Measurements from ENCODE around the gene MYH10.

The MYH10 gene

DNA sequence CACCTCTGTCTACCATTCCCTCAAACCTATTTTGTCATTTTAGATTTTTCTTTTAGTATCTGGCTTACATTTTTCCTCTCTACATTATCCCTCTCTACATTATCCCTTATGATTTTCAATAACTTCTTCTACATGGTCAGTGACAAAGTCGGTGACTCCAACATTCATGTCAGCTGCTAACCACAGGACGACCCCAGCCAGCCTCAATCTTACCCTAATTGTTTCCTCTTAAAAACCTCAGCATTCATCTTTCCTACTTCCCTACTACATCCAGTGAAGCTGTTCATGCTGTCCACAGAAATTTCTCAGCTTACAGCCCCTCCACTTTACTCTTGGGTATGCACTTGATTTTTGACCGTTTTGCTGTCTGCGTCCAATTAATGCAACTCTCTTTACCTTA is 8.3 kb downstream of the MYH10 start:
- H3K27me3 ChIP-seq (replicated peaks; ENCODE audit: control insufficient read depth, insufficient read depth, low read length): no peaks in the 10 kb centered on the region
- no peaks in the 10 kb centered on the region for H3K9me3 ChIP-seq (ENCODE audit: control insufficient read depth, low read length)
- no peak overlapping the region for H3K9ac ChIP-seq (ENCODE audit: low read length)
- H3K4me1 ChIP-seq (ENCODE audit: control insufficient read depth, insufficient read depth, low read length): peaks cover 12% of the 10 kb centered on the region
- DNase-seq (ENCODE audit: low read depth): no peak
- no peak overlapping the region for H3K4me3 ChIP-seq (ENCODE audit: low read length)
- no peaks in the 10 kb centered on the region for H3K36me3 ChIP-seq (ENCODE audit: control insufficient read depth, insufficient read depth, low read length, severe bottlenecking)

DNA sequence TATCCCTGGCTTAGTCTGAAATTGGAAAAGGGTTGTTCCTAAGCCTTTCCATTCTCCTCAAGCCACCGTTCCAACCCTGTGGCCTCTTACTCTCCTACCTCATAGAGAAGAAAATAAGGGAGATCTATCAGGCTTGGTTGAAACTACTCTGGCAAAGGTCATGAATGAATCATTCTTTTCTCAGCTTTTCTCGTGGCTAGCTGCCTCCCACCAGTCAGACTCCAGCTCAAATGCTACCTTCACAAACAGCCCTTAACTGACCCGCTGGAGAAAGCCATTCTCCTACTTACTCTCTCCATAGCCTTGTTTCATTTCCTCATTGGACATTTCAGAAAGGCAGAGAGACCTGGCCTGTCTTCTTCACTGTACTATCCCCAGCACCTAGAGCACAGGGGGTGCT is 8.9 kb downstream of the MYH10 start:
- H3K36me3 ChIP-seq (ENCODE audit: control insufficient read depth, insufficient read depth, low read length, severe bottlenecking): no peaks in the 10 kb centered on the region
- H3K27me3 ChIP-seq (replicated peaks; ENCODE audit: control insufficient read depth, insufficient read depth, low read length): no peaks in the 10 kb centered on the region
- no peak overlapping the region for H3K9ac ChIP-seq (ENCODE audit: low read length)
- peaks cover 12% of the 10 kb centered on the region for H3K4me1 ChIP-seq (ENCODE audit: control insufficient read depth, insufficient read depth, low read length)
- no peak overlapping the region for H3K4me3 ChIP-seq (ENCODE audit: low read length)
- no peak for DNase-seq (ENCODE audit: low read depth)
- no peaks in the 10 kb centered on the region for H3K9me3 ChIP-seq (ENCODE audit: control insufficient read depth, low read length)

DNA sequence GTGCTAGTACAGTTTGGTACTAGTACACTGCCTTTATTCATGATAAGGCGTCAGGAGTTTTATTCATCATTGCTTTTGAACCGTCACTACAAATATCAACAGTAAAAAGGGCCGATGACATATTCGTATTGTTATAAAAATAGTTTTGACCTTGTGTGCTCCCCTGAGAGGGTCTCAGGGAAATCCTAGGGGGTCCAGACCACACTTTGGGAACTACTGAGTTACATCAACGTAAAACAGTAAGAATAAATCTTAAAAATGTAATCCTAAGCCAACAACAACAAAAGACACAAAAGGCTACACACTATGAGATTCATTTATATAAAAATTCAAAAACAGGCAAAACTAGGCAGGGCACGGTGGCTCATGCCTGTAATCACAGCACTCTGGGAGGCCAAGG is 11.2 kb downstream of the MYH10 start:
- no peaks in the 10 kb centered on the region for H3K27me3 ChIP-seq (replicated peaks; ENCODE audit: control insufficient read depth, insufficient read depth, low read length)
- no peak for DNase-seq (ENCODE audit: low read depth)
- H3K4me3 ChIP-seq (ENCODE audit: low read length): no peak overlapping the region
- peaks cover 22% of the 10 kb centered on the region for H3K4me1 ChIP-seq (ENCODE audit: control insufficient read depth, insufficient read depth, low read length)
- no peaks in the 10 kb centered on the region for H3K9me3 ChIP-seq (ENCODE audit: control insufficient read depth, low read length)
- H3K9ac ChIP-seq (ENCODE audit: low read length): no peak overlapping the region
- no peaks in the 10 kb centered on the region for H3K36me3 ChIP-seq (ENCODE audit: control insufficient read depth, insufficient read depth, low read length, severe bottlenecking)

DNA sequence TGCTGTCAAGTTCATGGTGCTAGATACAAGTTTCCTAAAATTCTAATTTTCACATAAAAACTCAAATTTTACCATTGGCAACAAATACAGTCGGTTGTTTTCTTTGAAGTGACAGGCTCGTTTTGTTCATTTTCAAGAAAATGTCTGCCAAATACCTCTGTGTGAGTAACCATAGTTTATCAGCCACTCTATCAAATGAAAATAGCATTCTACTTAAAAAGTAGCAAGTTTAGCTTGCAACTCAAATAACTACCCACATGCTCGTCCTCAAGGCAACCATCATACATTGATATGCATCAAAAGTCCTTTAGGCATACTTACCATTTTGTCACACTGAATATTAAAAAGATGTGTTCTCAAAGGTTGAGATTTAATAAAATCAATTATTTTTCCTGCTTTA is 11.7 kb downstream of the MYH10 start:
- H3K9ac ChIP-seq (ENCODE audit: low read length): no peak overlapping the region
- H3K4me3 ChIP-seq (ENCODE audit: low read length): no peak overlapping the region
- H3K36me3 ChIP-seq (ENCODE audit: control insufficient read depth, insufficient read depth, low read length, severe bottlenecking): no peaks in the 10 kb centered on the region
- H3K9me3 ChIP-seq (ENCODE audit: control insufficient read depth, low read length): no peaks in the 10 kb centered on the region
- no peak for DNase-seq (ENCODE audit: low read depth)
- H3K27me3 ChIP-seq (replicated peaks; ENCODE audit: control insufficient read depth, insufficient read depth, low read length): no peaks in the 10 kb centered on the region
- H3K4me1 ChIP-seq (ENCODE audit: control insufficient read depth, insufficient read depth, low read length): peaks cover 22% of the 10 kb centered on the region

DNA sequence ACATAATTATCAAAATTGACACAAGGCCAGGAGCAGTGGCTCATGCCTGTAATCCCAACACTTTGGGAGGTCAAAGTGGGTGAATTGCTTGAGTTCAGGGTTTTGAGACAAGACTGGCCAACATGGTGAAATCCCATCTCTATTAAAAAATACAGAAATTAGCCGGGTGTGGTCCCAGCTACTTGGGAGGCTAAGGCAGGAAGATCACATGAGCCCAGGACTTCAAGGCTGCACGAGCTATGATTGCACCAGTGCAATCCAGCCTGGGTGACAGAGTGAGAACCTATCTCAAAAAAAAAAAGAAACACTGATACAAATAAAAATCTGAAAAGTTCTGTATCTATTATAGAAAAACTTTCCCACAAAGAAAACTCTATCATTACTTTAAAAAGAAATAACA is 15.5 kb downstream of the MYH10 start:
- Histone ChIP-seq H3K4me3 (ENCODE audit: low read length) (no peak overlapping the region), H3K9me3 (ENCODE audit: control insufficient read depth, low read length) (no peaks in the 10 kb centered on the region), H3K4me1 (ENCODE audit: control insufficient read depth, insufficient read depth, low read length) (peaks cover 29% of the 10 kb centered on the region), H3K36me3 (ENCODE audit: control insufficient read depth, insufficient read depth, low read length, severe bottlenecking) (no peaks in the 10 kb centered on the region), H3K9ac (ENCODE audit: low read length) (no peak overlapping the region), H3K27me3 (replicated peaks; ENCODE audit: control insufficient read depth, insufficient read depth, low read length) (no peaks in the 10 kb centered on the region)
- DNase-seq (ENCODE audit: low read depth): no peak

DNA sequence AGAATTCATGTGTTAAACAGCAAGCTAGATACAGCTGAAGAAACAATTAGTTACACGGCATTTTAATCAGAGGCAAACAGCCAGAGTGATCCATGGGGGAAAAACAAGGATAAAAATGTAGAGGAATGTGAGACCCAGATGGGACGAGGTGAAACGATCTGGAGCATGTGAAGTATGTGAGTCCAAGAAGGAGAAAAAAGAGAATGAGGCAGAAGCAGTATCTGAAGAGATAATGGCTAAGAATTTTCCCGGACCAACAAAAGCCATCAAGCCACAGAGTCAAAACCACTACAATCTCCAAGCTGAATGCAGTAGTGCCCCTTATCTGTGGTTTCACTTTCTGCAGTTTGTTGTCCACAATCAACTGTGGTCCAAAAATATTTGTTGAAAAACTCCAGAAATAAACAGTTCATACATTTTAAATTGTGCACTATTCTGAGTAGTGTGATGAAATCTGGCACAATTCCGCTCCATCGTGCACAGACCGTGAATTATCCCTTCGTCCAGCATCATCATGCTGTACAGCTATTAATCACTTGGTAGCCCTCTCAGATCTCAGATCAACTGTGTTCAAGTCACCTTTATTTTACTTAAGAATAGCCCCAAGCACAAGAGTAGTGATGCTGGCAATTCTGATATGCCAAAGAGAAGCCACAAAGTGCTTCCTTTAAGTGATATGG is 18.8 kb downstream of the MYH10 start:
- DNase-seq (ENCODE audit: low read depth): peak; percentile 42
- peaks cover 31% of the 10 kb centered on the region for H3K4me1 ChIP-seq (ENCODE audit: control insufficient read depth, insufficient read depth, low read length)
- H3K9me3 ChIP-seq (ENCODE audit: control insufficient read depth, low read length): no peaks in the 10 kb centered on the region
- H3K36me3 ChIP-seq (ENCODE audit: control insufficient read depth, insufficient read depth, low read length, severe bottlenecking): no peaks in the 10 kb centered on the region
- H3K9ac ChIP-seq (ENCODE audit: low read length): peak overlapping the region; percentile 76
- H3K27me3 ChIP-seq (replicated peaks; ENCODE audit: control insufficient read depth, insufficient read depth, low read length): no peaks in the 10 kb centered on the region
- peak overlapping the region; percentile 80 for H3K4me3 ChIP-seq (ENCODE audit: low read length)

DNA sequence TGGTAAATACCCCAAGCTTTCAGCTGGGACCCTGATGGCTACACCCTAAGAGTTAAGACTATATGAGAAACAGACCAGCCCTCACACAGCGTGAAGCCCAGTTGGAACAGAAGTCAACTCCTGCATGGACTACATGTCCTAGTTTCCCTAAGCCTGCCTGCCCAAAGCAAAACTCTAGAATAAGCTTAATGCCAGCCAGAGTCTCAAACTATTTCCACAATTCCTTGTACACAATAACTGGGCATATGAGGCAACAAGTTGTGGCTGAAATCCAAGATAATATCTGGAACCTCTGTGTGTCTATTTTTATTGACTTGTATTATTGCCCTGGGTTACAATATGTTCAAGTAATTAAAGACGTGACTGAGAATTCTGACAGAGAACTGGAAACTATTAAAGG is 19.4 kb downstream of the MYH10 start:
- no peaks in the 10 kb centered on the region for H3K27me3 ChIP-seq (replicated peaks; ENCODE audit: control insufficient read depth, insufficient read depth, low read length)
- H3K4me1 ChIP-seq (ENCODE audit: control insufficient read depth, insufficient read depth, low read length): peaks cover 37% of the 10 kb centered on the region
- H3K36me3 ChIP-seq (ENCODE audit: control insufficient read depth, insufficient read depth, low read length, severe bottlenecking): no peaks in the 10 kb centered on the region
- peak overlapping the region; percentile 76 for H3K9ac ChIP-seq (ENCODE audit: low read length)
- DNase-seq (ENCODE audit: low read depth): peak; percentile 85
- no peaks in the 10 kb centered on the region for H3K9me3 ChIP-seq (ENCODE audit: control insufficient read depth, low read length)
- peak overlapping the region; percentile 80 for H3K4me3 ChIP-seq (ENCODE audit: low read length)

DNA sequence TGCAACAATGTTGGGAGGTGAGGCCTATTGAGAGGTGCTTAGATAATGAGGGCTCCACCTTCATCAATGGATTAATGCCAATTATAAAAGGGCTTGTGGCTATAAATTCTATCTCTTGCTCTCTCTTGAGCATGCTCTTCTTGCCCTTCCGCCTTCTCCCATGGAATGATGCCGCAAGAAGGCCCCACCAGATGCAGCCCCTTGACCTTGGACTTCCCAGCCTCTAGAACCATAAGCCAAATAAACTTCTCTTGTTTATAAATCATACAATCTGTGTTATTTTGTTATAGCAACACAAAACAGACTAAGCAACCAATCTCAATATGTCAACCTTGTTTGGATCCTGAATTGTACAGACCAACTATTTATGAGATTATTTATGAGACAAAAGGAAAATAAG is 20.0 kb downstream of the MYH10 start:
- H3K36me3 ChIP-seq (ENCODE audit: control insufficient read depth, insufficient read depth, low read length, severe bottlenecking): no peaks in the 10 kb centered on the region
- no peaks in the 10 kb centered on the region for H3K9me3 ChIP-seq (ENCODE audit: control insufficient read depth, low read length)
- H3K27me3 ChIP-seq (replicated peaks; ENCODE audit: control insufficient read depth, insufficient read depth, low read length): no peaks in the 10 kb centered on the region
- H3K9ac ChIP-seq (ENCODE audit: low read length): peak overlapping the region; percentile 32
- DNase-seq (ENCODE audit: low read depth): no peak
- peaks cover 41% of the 10 kb centered on the region for H3K4me1 ChIP-seq (ENCODE audit: control insufficient read depth, insufficient read depth, low read length)
- H3K4me3 ChIP-seq (ENCODE audit: low read length): peak overlapping the region; percentile 80

DNA sequence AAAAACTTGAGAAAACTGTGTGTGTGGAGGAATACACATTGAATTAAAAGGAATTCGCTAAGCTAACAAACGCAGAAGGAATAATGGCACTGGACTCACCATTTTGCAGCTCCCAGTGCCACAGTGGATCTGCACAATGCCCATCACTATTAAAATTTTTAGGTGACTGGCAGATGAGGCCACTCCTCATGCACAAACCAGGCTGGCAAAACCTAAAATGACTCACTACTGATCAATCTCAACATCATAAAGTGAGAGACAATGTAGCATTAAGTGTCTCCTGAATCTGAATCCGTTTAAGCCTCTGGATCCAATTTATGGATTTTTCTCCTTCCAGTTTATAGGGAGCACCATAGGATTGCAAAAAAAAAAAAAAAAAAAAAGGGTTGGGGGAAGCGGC is 20.6 kb downstream of the MYH10 start:
- H3K4me3 ChIP-seq (ENCODE audit: low read length): no peak overlapping the region
- H3K4me1 ChIP-seq (ENCODE audit: control insufficient read depth, insufficient read depth, low read length): peaks cover 35% of the 10 kb centered on the region
- H3K36me3 ChIP-seq (ENCODE audit: control insufficient read depth, insufficient read depth, low read length, severe bottlenecking): no peaks in the 10 kb centered on the region
- H3K9ac ChIP-seq (ENCODE audit: low read length): no peak overlapping the region
- DNase-seq (ENCODE audit: low read depth): no peak
- H3K9me3 ChIP-seq (ENCODE audit: control insufficient read depth, low read length): no peaks in the 10 kb centered on the region
- H3K27me3 ChIP-seq (replicated peaks; ENCODE audit: control insufficient read depth, insufficient read depth, low read length): no peaks in the 10 kb centered on the region

DNA sequence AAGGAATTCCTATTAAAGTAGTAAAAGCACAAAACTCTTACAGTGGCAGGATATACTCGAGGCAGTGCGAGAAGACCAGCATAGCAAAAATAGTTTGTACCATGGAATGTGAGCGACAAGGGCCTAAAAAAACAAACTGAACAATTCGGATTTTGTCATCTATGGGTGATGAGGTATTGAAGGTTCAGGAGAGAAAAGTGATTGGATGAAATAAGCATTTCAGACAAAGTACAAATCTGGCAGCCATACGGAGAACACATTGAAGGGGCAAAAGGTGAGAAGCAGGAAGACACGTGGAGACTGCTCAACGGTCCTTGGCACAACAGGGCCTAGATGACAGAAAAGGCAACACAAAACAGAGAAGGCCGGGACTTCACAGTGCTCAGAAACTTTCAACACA is 22.5 kb downstream of the MYH10 start:
- Histone ChIP-seq H3K9me3 (ENCODE audit: control insufficient read depth, low read length) (no peaks in the 10 kb centered on the region), H3K9ac (ENCODE audit: low read length) (no peak overlapping the region), H3K4me1 (ENCODE audit: control insufficient read depth, insufficient read depth, low read length) (peaks cover 30% of the 10 kb centered on the region), H3K36me3 (ENCODE audit: control insufficient read depth, insufficient read depth, low read length, severe bottlenecking) (no peaks in the 10 kb centered on the region), H3K27me3 (replicated peaks; ENCODE audit: control insufficient read depth, insufficient read depth, low read length) (no peaks in the 10 kb centered on the region), H3K4me3 (ENCODE audit: low read length) (no peak overlapping the region)
- DNase-seq (ENCODE audit: low read depth): no peak

DNA sequence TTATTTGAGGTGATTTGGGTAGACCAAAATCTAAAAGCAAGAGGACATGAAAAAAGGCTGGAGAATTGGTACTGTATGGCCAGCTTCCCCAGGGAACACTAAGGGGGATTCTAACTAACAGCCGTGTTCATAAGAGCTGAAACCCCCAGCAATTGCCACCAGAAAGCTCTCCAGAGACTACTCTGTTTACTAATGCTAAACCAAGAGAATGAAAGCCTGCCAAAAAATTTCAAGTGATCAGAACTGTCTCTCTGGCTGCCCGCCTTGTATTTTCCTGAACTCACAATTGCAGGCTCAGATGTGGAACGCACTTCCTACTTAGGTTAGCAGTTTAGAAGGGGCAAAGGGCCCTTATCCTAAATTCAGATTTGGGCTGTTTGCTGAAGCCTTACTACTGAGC is 24.1 kb downstream of the MYH10 start:
- peak; percentile 16 for DNase-seq (ENCODE audit: low read depth)
- H3K27me3 ChIP-seq (replicated peaks; ENCODE audit: control insufficient read depth, insufficient read depth, low read length): no peaks in the 10 kb centered on the region
- no peaks in the 10 kb centered on the region for H3K9me3 ChIP-seq (ENCODE audit: control insufficient read depth, low read length)
- peaks cover 22% of the 10 kb centered on the region for H3K4me1 ChIP-seq (ENCODE audit: control insufficient read depth, insufficient read depth, low read length)
- peak overlapping the region; percentile 15 for H3K4me3 ChIP-seq (ENCODE audit: low read length)
- H3K9ac ChIP-seq (ENCODE audit: low read length): no peak overlapping the region
- no peaks in the 10 kb centered on the region for H3K36me3 ChIP-seq (ENCODE audit: control insufficient read depth, insufficient read depth, low read length, severe bottlenecking)

DNA sequence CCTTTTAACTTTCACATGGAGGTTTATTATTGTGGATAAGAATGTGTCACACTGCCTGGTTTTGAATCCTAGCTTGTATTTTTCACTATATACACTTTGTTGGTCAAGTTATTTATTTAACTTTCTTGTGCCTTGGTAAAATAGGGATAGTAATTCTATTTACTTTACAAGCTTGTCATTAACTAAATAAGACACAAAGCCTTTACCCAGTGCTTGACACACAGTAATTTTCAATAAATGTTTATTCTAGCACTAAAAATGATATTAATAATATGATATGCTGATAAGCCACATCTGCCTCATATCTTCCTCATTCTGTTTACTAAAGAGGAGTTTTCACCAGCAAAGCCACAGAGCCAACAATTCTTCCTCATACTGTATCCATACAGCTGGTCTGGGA is 27.8 kb downstream of the MYH10 start:
- DNase-seq (ENCODE audit: low read depth): no peak
- Histone ChIP-seq H3K4me1 (ENCODE audit: control insufficient read depth, insufficient read depth, low read length) (peaks cover 12% of the 10 kb centered on the region), H3K27me3 (replicated peaks; ENCODE audit: control insufficient read depth, insufficient read depth, low read length) (no peaks in the 10 kb centered on the region), H3K4me3 (ENCODE audit: low read length) (no peak overlapping the region), H3K36me3 (ENCODE audit: control insufficient read depth, insufficient read depth, low read length, severe bottlenecking) (no peaks in the 10 kb centered on the region), H3K9me3 (ENCODE audit: control insufficient read depth, low read length) (no peaks in the 10 kb centered on the region), H3K9ac (ENCODE audit: low read length) (no peak overlapping the region)
